NB4 (cell line): ENCODE measurements around the gene DCUN1D4.

ENCODE experiments used
- MAX ChIP-seq: IDR thresholded peaks from 2 replicates; pipeline ENCODE4 v1.6.1; 2011; ENCODE audit warnings: low read depth, low read length
- TF ChIP-seq, protein P1 (sequence below): IDR thresholded peaks from one replicate; pipeline ENCODE4 v1.5.1; 2012; ENCODE audit warnings: low read depth, low read length

GRCh38 chr4:51868449-51868847 lies 25.5 kb downstream of the DCUN1D4 start:
- TF ChIP-seq, protein P1, sequence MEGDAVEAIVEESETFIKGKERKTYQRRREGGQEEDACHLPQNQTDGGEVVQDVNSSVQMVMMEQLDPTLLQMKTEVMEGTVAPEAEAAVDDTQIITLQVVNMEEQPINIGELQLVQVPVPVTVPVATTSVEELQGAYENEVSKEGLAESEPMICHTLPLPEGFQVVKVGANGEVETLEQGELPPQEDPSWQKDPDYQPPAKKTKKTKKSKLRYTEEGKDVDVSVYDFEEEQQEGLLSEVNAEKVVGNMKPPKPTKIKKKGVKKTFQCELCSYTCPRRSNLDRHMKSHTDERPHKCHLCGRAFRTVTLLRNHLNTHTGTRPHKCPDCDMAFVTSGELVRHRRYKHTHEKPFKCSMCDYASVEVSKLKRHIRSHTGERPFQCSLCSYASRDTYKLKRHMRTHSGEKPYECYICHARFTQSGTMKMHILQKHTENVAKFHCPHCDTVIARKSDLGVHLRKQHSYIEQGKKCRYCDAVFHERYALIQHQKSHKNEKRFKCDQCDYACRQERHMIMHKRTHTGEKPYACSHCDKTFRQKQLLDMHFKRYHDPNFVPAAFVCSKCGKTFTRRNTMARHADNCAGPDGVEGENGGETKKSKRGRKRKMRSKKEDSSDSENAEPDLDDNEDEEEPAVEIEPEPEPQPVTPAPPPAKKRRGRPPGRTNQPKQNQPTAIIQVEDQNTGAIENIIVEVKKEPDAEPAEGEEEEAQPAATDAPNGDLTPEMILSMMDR: no peak
- TF ChIP-seq MAX: no peak
